OCI-LY3 (cell line): ENCODE data around the gene CLEC3B.

ENCODE experiments used
- H2AFZ ChIP-seq: fragments of 200-600, 300-600 bp; shearing (Covaris generic); 2 replicates; pipeline ENCODE4 v1.6.0; 2014; ENCODE audit warnings: antibody characterized with exemption, low read depth, low read length
- H3K27ac ChIP-seq: fragments of 200-600, 300-600 bp; sonication (generic); 2 replicates; pipeline ENCODE4 v1.5.1; 2014; ENCODE audit warnings: mild to moderate bottlenecking, low read length, moderate library complexity, mixed read lengths
- H3K27me3 ChIP-seq: fragments of 200-600, 300-600 bp; sonication (generic); 2 replicates; pipeline ENCODE4 v1.6.1; 2014; ENCODE audit warnings: low read depth, low read length, mixed read lengths
- H3K36me3 ChIP-seq: fragments of 200-600, 300-600 bp; sonication (generic); replicated peaks from 2 replicates; pipeline ENCODE3; 2014; ENCODE audit warnings: low read depth, low read length, mixed read lengths
- H3K4me1 ChIP-seq: fragments of 300-600, 200-600 bp; sonication (generic); 2 replicates; pipeline ENCODE4 v1.6.1; 2014; ENCODE audit warnings: low read length, mixed read lengths
- H3K4me2 ChIP-seq: fragments of 200-600, 300-600 bp; sonication (generic); 2 replicates; pipeline ENCODE4 v1.6.1; 2014; ENCODE audit warnings: low read length, mixed read lengths
- H3K4me3 ChIP-seq: fragments of 300-600, 200-600 bp; sonication (generic); 2 replicates; pipeline ENCODE4 v1.5.1; 2014; ENCODE audit warnings: antibody characterized with exemption, mild to moderate bottlenecking, low read length, moderate library complexity
- H3K79me2 ChIP-seq: fragments of 300-600, 200-600 bp; shearing (Covaris generic); 2 replicates; pipeline ENCODE4 v1.6.1; 2014; ENCODE audit warnings: mild to moderate bottlenecking, low read length, mixed read lengths
- H3K9ac ChIP-seq: fragments of 300-600, 200-600 bp; shearing (Covaris generic); 2 replicates; pipeline ENCODE4 v1.6.0; 2014; ENCODE audit warnings: mild to moderate bottlenecking, low read length, moderate library complexity
- H3K9me3 ChIP-seq: fragments of 200-600, 300-600 bp; shearing (Covaris generic); 2 replicates; pipeline ENCODE4 v1.6.1; 2014; ENCODE audit warnings: low read length, mixed read lengths; ENCODE audit not compliant: insufficient read depth
- H4K20me1 ChIP-seq: fragments of 200-600, 300-600 bp; sonication (generic); 2 replicates; pipeline ENCODE4 v1.6.1; 2016; ENCODE audit warnings: low read length, mixed read lengths; ENCODE audit not compliant: insufficient read depth
- CTCF ChIP-seq: fragments of 200-600, 300-600 bp; sonication (generic); IDR thresholded peaks from 2 replicates; pipeline ENCODE4 v1.5.1; 2014; ENCODE audit warnings: antibody characterized with exemption, low read length, low read depth
- EZH2phosphoT487 ChIP-seq: fragments of 200-600 bp; shearing (Covaris generic); IDR thresholded peaks from 2 replicates; pipeline ENCODE4 v1.6.1; 2018; ENCODE audit warnings: antibody characterized with exemption, mixed run types, low read depth

CLEC3B gene

GRCh38 chr3:45083023-45083422 is 56.9 kb downstream of the CLEC3B start:
- H4K20me1 ChIP-seq: no peaks in the 10 kb centered on the region
- no peak overlapping the region for H3K4me3 ChIP-seq
- H3K27ac ChIP-seq: no peak overlapping the region
- H3K27me3 ChIP-seq: peaks cover 14% of the 10 kb centered on the region; the same call in 1 of the 2 replicates
- H3K79me2 ChIP-seq: no peaks in the 10 kb centered on the region
- H3K4me1 ChIP-seq: no peaks in the 10 kb centered on the region
- H3K36me3 ChIP-seq: no peaks in the 10 kb centered on the region
- no peak overlapping the region for H2AFZ ChIP-seq
- TF ChIP-seq CTCF (no peak), EZH2phosphoT487 (no peak)
- no peaks in the 10 kb centered on the region for H3K9me3 ChIP-seq
- no peak overlapping the region for H3K4me2 ChIP-seq
- H3K9ac ChIP-seq: no peak overlapping the region

GRCh38 chr3:45084361-45084760 is 58.3 kb downstream of the CLEC3B start:
- TF ChIP-seq EZH2phosphoT487 (no peak), CTCF (no peak)
- Histone ChIP-seq H3K4me3 (no peak overlapping the region), H3K27ac (no peak overlapping the region)

GRCh38 chr3:45084820-45085816 is 59.0 kb downstream of the CLEC3B start:
- TF ChIP-seq EZH2phosphoT487 (no peak), CTCF (no peak)
- Histone ChIP-seq H3K27me3 (peaks cover 18% of the 10 kb centered on the region; the same call in 1 of the 2 replicates), H3K4me2 (no peak overlapping the region), H3K36me3 (no peaks in the 10 kb centered on the region), H3K4me3 (no peak overlapping the region), H2AFZ (no peak overlapping the region), H3K27ac (no peak overlapping the region), H3K9ac (no peak overlapping the region), H3K79me2 (no peaks in the 10 kb centered on the region), H3K9me3 (no peaks in the 10 kb centered on the region), H4K20me1 (no peaks in the 10 kb centered on the region), H3K4me1 (no peaks in the 10 kb centered on the region)

More at GRCh38 chr3:45084361-45084760, 58.3 kb downstream of the CLEC3B start:
- Histone ChIP-seq H2AFZ (no peak overlapping the region), H3K27me3 (peaks cover 14% of the 10 kb centered on the region; the same call in 1 of the 2 replicates), H3K79me2 (no peaks in the 10 kb centered on the region), H3K9ac (no peak overlapping the region), H3K4me1 (no peaks in the 10 kb centered on the region), H4K20me1 (no peaks in the 10 kb centered on the region), H3K36me3 (no peaks in the 10 kb centered on the region), H3K4me2 (no peak overlapping the region), H3K9me3 (no peaks in the 10 kb centered on the region)
